Transverse colon (tissue), 4 donors: Measurements from ENCODE around the gene FAM98C. TPM values are rescaled to one million over a fixed set of nuclear protein-coding genes. Genes with fewer than 3 reads are reported as not detected.

Experiments used
- DNase-seq: peaks from one replicate; pipeline ENCODE4 v3.0.0-alpha.2; 2019
- H3K27ac ChIP-seq, 4 donors: fragments of 200-600 bp; sonication (generic); 2 replicates each; pipeline ENCODE4 v1.5.1; 2016 to 2018; ENCODE audit warnings: inconsistent platforms in 4 of 4
- H3K27me3 ChIP-seq: fragments of 200-600 bp; sonication (generic); 2 replicates; pipeline ENCODE4 v1.5.1; 2017; ENCODE audit warnings: inconsistent platforms
- H3K36me3 ChIP-seq, 4 donors: fragments of 200-600 bp; sonication (generic); 2 replicates each; pipeline ENCODE4 v1.5.1; 2017 to 2019; ENCODE audit warnings: inconsistent platforms in 4 of 4
- H3K4me1 ChIP-seq, 4 donors: fragments of 200-600 bp; sonication (generic); 2 replicates each; pipeline ENCODE4 v1.5.1; 2017 to 2020; ENCODE audit warnings: inconsistent platforms in 4 of 4
- H3K4me3 ChIP-seq, 4 donors: fragments of 200-600 bp; sonication (generic); 1 replicate in 1 of 4; 2 replicates in 3 of 4; pipeline versions ENCODE4 v1.5.1 to v1.6.1; 2017 to 2019; ENCODE audit warnings: inconsistent platforms in 4 of 4
- H3K9me3 ChIP-seq, 2 donors: fragments of 200-600 bp; sonication (generic); 2 replicates each; pipeline ENCODE4 v1.5.1; 2017 to 2019; ENCODE audit warnings: inconsistent platforms in 2 of 2
- EP300 ChIP-seq: sonication (generic); formaldehyde crosslinking; IDR thresholded peaks from one replicate; pipeline ENCODE4 v1.6.1; 2017; ENCODE audit warnings: antibody characterized with exemption, low read depth
- POLR2A ChIP-seq: fragments of 450-650 bp; IDR thresholded peaks from one replicate; pipeline ENCODE4 v1.6.1; 2016; ENCODE audit warnings: antibody characterized with exemption, mild to moderate bottlenecking, moderate library complexity
- POLR2AphosphoS5 ChIP-seq, 3 donors: sonication (generic); formaldehyde crosslinking; IDR thresholded peaks; one replicate each; pipeline ENCODE4 v1.6.1; 2016; ENCODE audit warnings: antibody characterized with exemption in 3 of 3
- WGBS, 2 donors: methylation state at CpG; one replicate each; pipeline ENCODE4 v1.1.5; 2018; ENCODE audit warnings: low coverage in 1 of 2; 5-methylcytosine and 5-hydroxymethylcytosine counted together
- in situ Hi-C, 4 donors: fragments of 200-750 bp; cut with MboI; loops; one replicate each; pipeline versions ENCODE4 v1.15.0 to v1.15.1; 2017; ENCODE audit warnings: low sequenced_read_pairs in 3 of 4, low pct_ligation_motif_present in 1 of 4, low pct_unique_long_range_greater_than_20kb in 1 of 4
- intact Hi-C: fragments of 100-400 bp; cut with DNase I; formaldehyde crosslinking; loops from one replicate; pipeline ENCODE4 v1.15.1; 2023; ENCODE audit warnings: low total_unique reads
- total RNA-seq, 4 donors: library from RNA; depleted of rRNA; stranded (reverse); fragments of >200 nt; gene quantifications; one replicate each; pipeline ENCODE4 v1.1.0, GENCODE V29; 2016
- TF ChIP-seq, protein P1 (sequence below), 5 experiments: fragments of 200-600 bp in 3 of 5; fragments of 450-650 bp in 2 of 5; sonication (generic) in 3 of 5; IDR thresholded peaks; 1 replicate in 2 of 5; 2 replicates in 3 of 5; pipeline ENCODE4 v1.5.1; 2016 to 2017; ENCODE audit warnings: antibody characterized with exemption in 5 of 5, inconsistent platforms in 3 of 5, mild to moderate bottlenecking in 2 of 5, moderate library complexity in 1 of 5

The FAM98C gene
- total RNA-seq, 4 donors from 2014 or later = 34.0 to 102 (median 41.2) TPM

DNA sequence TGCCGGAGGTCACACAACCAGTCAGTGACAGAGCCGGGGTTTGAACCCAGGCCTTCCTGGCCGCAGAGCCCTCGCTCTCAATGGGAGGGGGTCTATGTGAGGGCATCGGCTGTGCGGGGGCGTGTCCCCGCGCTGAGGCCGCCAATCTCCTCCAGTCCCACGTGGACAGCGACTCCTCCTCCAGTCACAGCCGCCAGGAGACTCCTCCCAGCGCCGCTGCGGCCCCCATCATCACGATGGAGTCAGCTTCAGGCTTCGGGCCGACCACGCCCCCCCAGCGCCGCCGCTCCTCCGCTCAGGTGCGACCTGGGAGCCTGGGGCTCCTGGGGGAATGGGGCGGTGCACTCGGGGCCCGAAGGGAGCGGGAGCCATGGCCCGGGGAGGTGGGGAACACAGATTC lies 8.4 kb upstream of the FAM98C start:
- H3K4me3 ChIP-seq = peak overlapping the region in 1 of 4 donors; percentile 3

GRCh38 chr19:38395381-38396114 lies 7.3 kb upstream of the FAM98C start:
- 28% methylated on average over 47 of the region's 86 CpGs; no CpG with 5 or more reads in 1 of the 2 donors for WGBS, 2 donors
- peaks cover 77% of the 10 kb centered on the region for H3K27me3 ChIP-seq
- DNase-seq = no peak
- no peaks in the 10 kb centered on the region for H3K36me3 ChIP-seq
- H3K9me3 ChIP-seq = no peaks in the 10 kb centered on the region
- no peak overlapping the region for H3K27ac ChIP-seq
- H3K4me3 ChIP-seq = peak overlapping the region in 2 of 4 donors; percentile 17 to 35
- peaks cover 0 to 5% (median 2%) of the 10 kb centered on the region in 4 donors for H3K4me1 ChIP-seq
- TF ChIP-seq, protein P1, sequence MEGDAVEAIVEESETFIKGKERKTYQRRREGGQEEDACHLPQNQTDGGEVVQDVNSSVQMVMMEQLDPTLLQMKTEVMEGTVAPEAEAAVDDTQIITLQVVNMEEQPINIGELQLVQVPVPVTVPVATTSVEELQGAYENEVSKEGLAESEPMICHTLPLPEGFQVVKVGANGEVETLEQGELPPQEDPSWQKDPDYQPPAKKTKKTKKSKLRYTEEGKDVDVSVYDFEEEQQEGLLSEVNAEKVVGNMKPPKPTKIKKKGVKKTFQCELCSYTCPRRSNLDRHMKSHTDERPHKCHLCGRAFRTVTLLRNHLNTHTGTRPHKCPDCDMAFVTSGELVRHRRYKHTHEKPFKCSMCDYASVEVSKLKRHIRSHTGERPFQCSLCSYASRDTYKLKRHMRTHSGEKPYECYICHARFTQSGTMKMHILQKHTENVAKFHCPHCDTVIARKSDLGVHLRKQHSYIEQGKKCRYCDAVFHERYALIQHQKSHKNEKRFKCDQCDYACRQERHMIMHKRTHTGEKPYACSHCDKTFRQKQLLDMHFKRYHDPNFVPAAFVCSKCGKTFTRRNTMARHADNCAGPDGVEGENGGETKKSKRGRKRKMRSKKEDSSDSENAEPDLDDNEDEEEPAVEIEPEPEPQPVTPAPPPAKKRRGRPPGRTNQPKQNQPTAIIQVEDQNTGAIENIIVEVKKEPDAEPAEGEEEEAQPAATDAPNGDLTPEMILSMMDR (IDR thresholded peaks at IDR 0.05) = no peak
- no peak for TF ChIP-seq EP300
- no peak for TF ChIP-seq POLR2AphosphoS5 (IDR thresholded peaks at IDR 0.05)
- TF ChIP-seq POLR2A = no peak
- intact Hi-C loops = no loop called here
- in situ Hi-C loops = no loop called here

More for the DNA sequence above, 8.4 kb upstream of the FAM98C start:
- no peak for DNase-seq
- Histone ChIP-seq H3K9me3 (no peaks in the 10 kb centered on the region), H3K27me3 (peaks cover 74% of the 10 kb centered on the region), H3K36me3 (no peaks in the 10 kb centered on the region), H3K27ac (no peak overlapping the region), H3K4me1 (peaks cover 0 to 5% (median 2%) of the 10 kb centered on the region in 4 donors)
- in situ Hi-C loops = no loop called here
- intact Hi-C loops = no loop called here
- 13% methylated on average over 30 of the region's 30 CpGs; no CpG with 5 or more reads in 1 of the 2 donors for WGBS, 2 donors
- TF ChIP-seq EP300 (no peak), POLR2A (no peak), POLR2AphosphoS5 (IDR thresholded peaks at IDR 0.05) (no peak)
- TF ChIP-seq, protein P1 (IDR thresholded peaks at IDR 0.05) = no peak

- H3K36me3 ChIP-seq = no peaks in the 10 kb centered on the region
- in situ Hi-C loops (no loop called here), intact Hi-C loops (no loop called here)
- H3K4me1 ChIP-seq = peaks cover 0 to 16% (median 6%) of the 10 kb centered on the region in 4 donors
- no peak for DNase-seq
- H3K27me3 ChIP-seq = peaks cover 76% of the 10 kb centered on the region
- H3K4me3 ChIP-seq = no peak overlapping the region
- H3K9me3 ChIP-seq = no peaks in the 10 kb centered on the region
- WGBS, 2 donors = 62% methylated on average over 8 of the region's 9 CpGs; no CpG with 5 or more reads in 1 of the 2 donors
- no peak overlapping the region for H3K27ac ChIP-seq
- TF ChIP-seq POLR2AphosphoS5 (IDR thresholded peaks at IDR 0.05) (no peak), EP300 (no peak), POLR2A (no peak)
- TF ChIP-seq, protein P1 (IDR thresholded peaks at IDR 0.05) = no peak
Observed at GRCh38 chr19:38399081-38399480, 3.8 kb upstream of the FAM98C start.

GRCh38 chr19:38399537-38399936 lies 3.4 kb upstream of the FAM98C start:
- in situ Hi-C loops = no loop called here

More at GRCh38 chr19:38399537-38399936, 3.4 kb upstream of the FAM98C start:
- TF ChIP-seq POLR2AphosphoS5 (IDR thresholded peaks at IDR 0.05) (no peak), EP300 (no peak), POLR2A (no peak)
- TF ChIP-seq, protein P1 (IDR thresholded peaks at IDR 0.05) = no peak
- intact Hi-C loops = no loop called here
- Histone ChIP-seq H3K9me3 (no peaks in the 10 kb centered on the region), H3K4me3 (no peak overlapping the region), H3K27me3 (peaks cover 72% of the 10 kb centered on the region), H3K36me3 (no peaks in the 10 kb centered on the region), H3K4me1 (peaks cover 0 to 19% (median 8%) of the 10 kb centered on the region in 4 donors), H3K27ac (no peak overlapping the region)
- no peak for DNase-seq
- 42 to 100% methylated on average over 1 of the region's 1 CpG for WGBS, 2 donors
